ENCODE measurements around the gene GPI. TPM values are rescaled to one million over a fixed set of nuclear protein-coding genes. Genes with fewer than 3 reads are reported as not detected.
A peak's percentile ranks its signal among the peaks of the same experiment; 100 is the strongest.

Gene GPI
- total RNA-seq, 1 donor from 2014 or later, result 473 TPM

DNA sequence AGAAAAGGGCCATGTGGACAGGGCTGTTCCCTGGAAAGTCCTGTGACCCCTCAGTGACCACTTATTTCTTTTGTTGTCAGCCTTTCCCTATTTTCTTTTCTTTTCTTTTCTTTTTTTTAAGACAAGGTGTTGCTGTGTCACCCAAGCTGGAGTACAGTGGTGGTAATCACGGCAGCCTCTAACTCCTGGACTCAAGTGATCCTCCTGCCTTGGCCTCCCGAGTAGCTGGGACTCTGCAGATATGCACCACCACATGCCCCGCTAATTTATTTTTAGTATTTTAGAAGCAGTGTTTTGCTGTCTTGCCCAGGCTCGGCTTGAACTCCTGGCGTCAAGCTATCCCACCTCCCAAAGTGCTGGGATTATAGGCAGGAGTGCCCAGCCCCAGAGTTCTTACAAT lies 1.1 kb upstream of the GPI start:
- no peak for DNase-seq
- no peak overlapping the region for H3K4me3 ChIP-seq
- no peaks in the 10 kb centered on the region for H3K9me3 ChIP-seq (replicated peaks)
- intact Hi-C loops (cut with micrococcal nuclease), result no loop called here
- peaks cover 28% of the 10 kb centered on the region for H3K36me3 ChIP-seq
- TF ChIP-seq, protein P1, sequence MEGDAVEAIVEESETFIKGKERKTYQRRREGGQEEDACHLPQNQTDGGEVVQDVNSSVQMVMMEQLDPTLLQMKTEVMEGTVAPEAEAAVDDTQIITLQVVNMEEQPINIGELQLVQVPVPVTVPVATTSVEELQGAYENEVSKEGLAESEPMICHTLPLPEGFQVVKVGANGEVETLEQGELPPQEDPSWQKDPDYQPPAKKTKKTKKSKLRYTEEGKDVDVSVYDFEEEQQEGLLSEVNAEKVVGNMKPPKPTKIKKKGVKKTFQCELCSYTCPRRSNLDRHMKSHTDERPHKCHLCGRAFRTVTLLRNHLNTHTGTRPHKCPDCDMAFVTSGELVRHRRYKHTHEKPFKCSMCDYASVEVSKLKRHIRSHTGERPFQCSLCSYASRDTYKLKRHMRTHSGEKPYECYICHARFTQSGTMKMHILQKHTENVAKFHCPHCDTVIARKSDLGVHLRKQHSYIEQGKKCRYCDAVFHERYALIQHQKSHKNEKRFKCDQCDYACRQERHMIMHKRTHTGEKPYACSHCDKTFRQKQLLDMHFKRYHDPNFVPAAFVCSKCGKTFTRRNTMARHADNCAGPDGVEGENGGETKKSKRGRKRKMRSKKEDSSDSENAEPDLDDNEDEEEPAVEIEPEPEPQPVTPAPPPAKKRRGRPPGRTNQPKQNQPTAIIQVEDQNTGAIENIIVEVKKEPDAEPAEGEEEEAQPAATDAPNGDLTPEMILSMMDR (IDR thresholded peaks at IDR 0.05; ENCODE audit: borderline replicate concordance), result no peak
- peak overlapping the region; percentile 94 for H3K27ac ChIP-seq (replicated peaks)
- peaks cover 50% of the 10 kb centered on the region for H3K4me1 ChIP-seq
- no peaks in the 10 kb centered on the region for H3K27me3 ChIP-seq (ENCODE audit: low read depth)

DNA sequence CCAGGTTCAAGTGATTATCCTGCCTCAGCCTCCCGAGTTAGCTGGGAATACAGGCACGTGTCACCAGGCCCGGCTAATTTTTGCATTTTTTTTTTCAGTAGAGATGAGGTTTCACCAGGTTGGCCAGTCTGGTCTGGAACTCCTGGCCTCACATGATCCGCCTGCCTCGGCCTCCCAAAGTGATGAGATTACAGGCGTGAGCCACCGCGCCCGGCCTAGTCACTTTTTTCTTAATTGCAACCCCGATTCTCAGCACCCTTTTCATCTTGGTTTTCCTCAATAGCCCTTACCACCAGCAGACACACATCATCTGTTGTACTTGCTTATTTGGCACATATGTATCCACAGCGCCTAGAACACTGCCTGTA lies 550 bp upstream of the GPI start:
- peak overlapping the region; percentile 96 for H3K4me3 ChIP-seq
- H3K36me3 ChIP-seq, result peaks cover 33% of the 10 kb centered on the region
- H3K9me3 ChIP-seq (replicated peaks), result no peaks in the 10 kb centered on the region
- no peak for DNase-seq
- H3K27me3 ChIP-seq (ENCODE audit: low read depth), result no peaks in the 10 kb centered on the region
- TF ChIP-seq, protein P1 (IDR thresholded peaks at IDR 0.05; ENCODE audit: borderline replicate concordance), result no peak
- intact Hi-C loops (cut with micrococcal nuclease), result no loop called here
- peaks cover 53% of the 10 kb centered on the region for H3K4me1 ChIP-seq
- H3K27ac ChIP-seq (replicated peaks), result peak overlapping the region; percentile 94

DNA sequence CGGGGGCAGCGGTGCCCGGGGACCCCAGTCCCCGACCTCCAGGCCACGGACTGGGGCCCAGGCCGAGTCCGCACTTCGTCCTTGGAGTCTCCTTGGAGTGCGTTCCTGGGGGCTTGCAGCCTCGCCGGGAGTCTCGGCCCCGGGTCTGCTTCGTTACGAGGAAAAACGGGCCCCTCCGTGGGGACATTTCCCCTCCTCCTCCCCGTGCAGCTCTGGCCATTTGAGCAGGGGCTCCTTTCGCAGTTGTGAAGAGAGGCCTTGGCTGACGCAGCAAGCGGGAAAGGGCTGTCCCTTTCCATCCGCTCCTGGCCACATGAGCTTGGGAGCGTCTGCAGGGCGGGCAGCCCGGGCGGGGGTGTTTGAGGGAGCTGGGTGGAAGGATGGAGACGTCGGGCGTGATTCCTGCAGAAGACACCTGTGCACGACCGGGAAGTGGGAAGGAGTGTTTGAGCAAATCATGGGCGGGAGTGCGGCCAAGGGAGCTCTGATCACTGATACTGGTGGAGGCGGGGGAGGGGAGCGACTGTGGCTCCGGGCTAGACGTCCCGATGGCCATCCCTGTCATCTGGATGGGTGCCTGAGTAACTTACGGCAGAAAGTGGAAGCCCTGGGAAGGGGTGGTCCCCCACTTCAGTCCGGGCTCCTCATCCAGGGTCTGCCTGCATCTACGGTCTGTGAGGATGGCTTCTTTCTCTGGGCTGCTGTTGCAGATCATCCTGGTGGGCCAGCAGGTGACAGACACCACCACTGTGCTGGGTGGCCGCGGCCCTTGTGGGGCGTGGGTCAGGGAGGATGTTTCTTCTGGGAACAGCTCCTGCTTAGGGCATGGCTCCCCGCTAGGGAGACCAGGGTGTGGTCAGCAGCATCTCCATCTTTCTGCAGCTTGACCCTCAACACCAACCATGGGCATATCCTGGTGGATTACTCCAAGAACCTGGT lies 736 bp downstream of the GPI start:
- H3K27ac ChIP-seq (replicated peaks), result peak overlapping the region; percentile 94
- DNase-seq, result peak; percentile 57

DNA sequence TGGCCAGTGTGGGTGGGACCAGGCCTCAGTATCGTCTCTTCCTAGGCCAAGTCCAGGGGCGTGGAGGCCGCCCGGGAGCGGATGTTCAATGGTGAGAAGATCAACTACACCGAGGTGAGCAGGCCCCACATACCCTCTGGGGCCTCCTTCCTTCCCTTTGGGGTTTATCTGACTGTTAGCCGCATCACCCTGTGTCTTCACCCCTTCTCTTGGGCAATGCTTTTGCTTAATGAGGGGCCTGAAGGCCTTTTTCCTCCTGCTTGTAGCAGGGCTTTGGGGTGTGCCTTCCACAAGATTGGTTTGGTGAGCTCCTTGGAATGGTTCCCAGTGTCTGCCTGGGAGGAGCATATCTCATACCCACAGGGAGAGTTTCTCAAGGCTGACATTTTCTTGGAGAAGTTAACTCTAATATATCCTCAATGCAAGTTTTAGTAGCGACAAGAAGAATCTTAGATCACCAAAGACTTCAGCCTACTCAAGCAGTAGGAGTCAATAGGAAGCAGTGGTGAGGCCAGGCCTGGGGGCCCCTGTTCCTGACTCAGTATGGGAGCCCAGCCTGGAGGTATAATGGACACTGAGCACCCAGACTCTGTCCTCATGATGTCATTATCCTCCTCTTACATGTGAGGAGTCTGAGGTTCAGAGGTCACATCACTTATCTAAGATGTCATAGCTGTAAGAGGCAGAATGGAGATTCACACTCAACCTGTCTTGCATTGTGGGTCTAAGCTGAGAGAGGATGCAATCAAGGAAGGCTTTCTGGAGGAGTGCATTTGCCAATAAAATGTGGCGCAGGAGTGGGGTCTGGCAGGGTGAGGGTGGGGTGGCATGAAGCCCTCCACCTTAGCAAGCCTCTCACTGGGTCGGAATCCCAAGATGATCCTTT lies 2.0 kb downstream of the GPI start:
- peaks cover 71% of the 10 kb centered on the region for H3K4me1 ChIP-seq
- peak overlapping the region; percentile 94 for H3K27ac ChIP-seq (replicated peaks)
- peaks cover 57% of the 10 kb centered on the region for H3K36me3 ChIP-seq
- H3K4me3 ChIP-seq, result peak overlapping the region; percentile 96
- TF ChIP-seq, protein P1 (IDR thresholded peaks at IDR 0.05; ENCODE audit: borderline replicate concordance), result no peak
- no peak for DNase-seq
- H3K27me3 ChIP-seq (ENCODE audit: low read depth), result no peaks in the 10 kb centered on the region
- intact Hi-C loops (cut with micrococcal nuclease), result no loop called here
- H3K9me3 ChIP-seq (replicated peaks), result no peaks in the 10 kb centered on the region

More for the DNA sequence above, 736 bp downstream of the GPI start:
- intact Hi-C loops (cut with micrococcal nuclease), result no loop called here
- peak overlapping the region; percentile 96 for H3K4me3 ChIP-seq
- peaks cover 63% of the 10 kb centered on the region for H3K4me1 ChIP-seq
- TF ChIP-seq, protein P1 (IDR thresholded peaks at IDR 0.05; ENCODE audit: borderline replicate concordance), result no peak
- H3K36me3 ChIP-seq, result peaks cover 46% of the 10 kb centered on the region
- no peaks in the 10 kb centered on the region for H3K9me3 ChIP-seq (replicated peaks)
- H3K27me3 ChIP-seq (ENCODE audit: low read depth), result no peaks in the 10 kb centered on the region

DNA sequence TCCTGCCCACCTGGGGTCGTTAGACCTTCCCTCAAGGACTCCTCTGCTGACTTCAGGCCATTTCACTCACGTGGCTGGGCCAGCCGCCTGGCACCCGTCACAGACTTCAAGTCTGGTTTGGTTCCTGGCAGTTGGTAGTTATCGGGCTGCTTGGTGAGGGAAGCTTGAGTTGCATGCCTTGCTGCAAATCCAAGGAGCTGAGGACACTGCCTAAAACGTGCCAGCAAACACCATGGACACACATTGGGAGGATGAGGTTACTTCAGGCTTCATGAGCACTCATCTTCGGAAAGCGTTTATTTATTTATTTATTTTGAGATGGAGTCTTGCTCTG lies 2.6 kb downstream of the GPI start:
- peak overlapping the region; percentile 96 for H3K4me3 ChIP-seq
- H3K27ac ChIP-seq (replicated peaks), result peak overlapping the region; percentile 94
- TF ChIP-seq, protein P1 (IDR thresholded peaks at IDR 0.05; ENCODE audit: borderline replicate concordance), result no peak
- peaks cover 71% of the 10 kb centered on the region for H3K4me1 ChIP-seq
- H3K9me3 ChIP-seq (replicated peaks), result no peaks in the 10 kb centered on the region
- intact Hi-C loops (cut with micrococcal nuclease), result no loop called here
- H3K27me3 ChIP-seq (ENCODE audit: low read depth), result no peaks in the 10 kb centered on the region
- DNase-seq, result no peak
- peaks cover 63% of the 10 kb centered on the region for H3K36me3 ChIP-seq

Data from left ventricle myocardium inferior (tissue), 1 donor.